B cell (primary cell): Measurements from ENCODE around the gene LXN.

Experiments
- CTCF ChIP-seq: fragments of 200-600 bp; IDR thresholded peaks from one replicate; pipeline ENCODE4 v1.8.0; 2022; ENCODE audit warnings: antibody characterized with exemption, mild to moderate bottlenecking
- EZH2 ChIP-seq: IDR thresholded peaks from 2 replicates; pipeline ENCODE4 v1.6.1; 2012; ENCODE audit warnings: borderline replicate concordance, low read depth, mild to moderate bottlenecking, moderate library complexity, low read length; ENCODE audit not compliant: insufficient read depth, poor library complexity, severe bottlenecking

DNA sequence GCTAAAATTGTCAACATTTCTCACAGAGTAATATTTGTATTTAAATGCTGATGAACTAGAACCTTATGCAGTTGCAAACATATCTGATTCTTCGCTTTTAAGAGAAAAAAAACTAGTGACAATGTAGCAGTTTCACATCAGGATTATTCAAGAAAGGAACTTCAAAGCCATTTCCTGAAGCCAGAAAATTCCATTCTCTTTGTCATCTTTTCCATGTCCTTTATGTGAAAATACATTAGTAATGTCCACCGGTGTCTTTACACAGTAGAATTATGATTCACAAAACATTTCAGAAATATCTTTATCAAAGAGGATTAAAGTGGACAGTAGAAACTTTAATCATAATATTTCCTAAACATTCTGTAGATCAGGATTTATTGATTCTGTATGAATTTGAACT, 12.7 kb upstream of the LXN start:
- TF ChIP-seq CTCF (no peak), EZH2 (no peak)
